Peyer's patch (tissue), 4 donors: ENCODE data around the gene TRAP1.

Experiments used
- POLR2A ChIP-seq, 2 donors: fragments of 450-650 bp; IDR thresholded peaks; one replicate each; pipeline ENCODE4 v1.5.1; 2017; ENCODE audit warnings: antibody characterized with exemption in 2 of 2, mild to moderate bottlenecking in 2 of 2, moderate library complexity in 2 of 2
- TF ChIP-seq, protein P1 (sequence below), 6 experiments: fragments of 450-650 bp in 4 of 6; fragments of 200-600 bp in 2 of 6; sonication (generic) in 1 of 6; IDR thresholded peaks; one replicate each; pipeline ENCODE4 v1.5.1; 2017 to 2019; ENCODE audit warnings: antibody characterized with exemption in 6 of 6, mild to moderate bottlenecking in 3 of 6, moderate library complexity in 1 of 6

GRCh38 chr16:3698941-3699340 is 18.4 kb downstream of the TRAP1 start:
- TF ChIP-seq, protein P1, sequence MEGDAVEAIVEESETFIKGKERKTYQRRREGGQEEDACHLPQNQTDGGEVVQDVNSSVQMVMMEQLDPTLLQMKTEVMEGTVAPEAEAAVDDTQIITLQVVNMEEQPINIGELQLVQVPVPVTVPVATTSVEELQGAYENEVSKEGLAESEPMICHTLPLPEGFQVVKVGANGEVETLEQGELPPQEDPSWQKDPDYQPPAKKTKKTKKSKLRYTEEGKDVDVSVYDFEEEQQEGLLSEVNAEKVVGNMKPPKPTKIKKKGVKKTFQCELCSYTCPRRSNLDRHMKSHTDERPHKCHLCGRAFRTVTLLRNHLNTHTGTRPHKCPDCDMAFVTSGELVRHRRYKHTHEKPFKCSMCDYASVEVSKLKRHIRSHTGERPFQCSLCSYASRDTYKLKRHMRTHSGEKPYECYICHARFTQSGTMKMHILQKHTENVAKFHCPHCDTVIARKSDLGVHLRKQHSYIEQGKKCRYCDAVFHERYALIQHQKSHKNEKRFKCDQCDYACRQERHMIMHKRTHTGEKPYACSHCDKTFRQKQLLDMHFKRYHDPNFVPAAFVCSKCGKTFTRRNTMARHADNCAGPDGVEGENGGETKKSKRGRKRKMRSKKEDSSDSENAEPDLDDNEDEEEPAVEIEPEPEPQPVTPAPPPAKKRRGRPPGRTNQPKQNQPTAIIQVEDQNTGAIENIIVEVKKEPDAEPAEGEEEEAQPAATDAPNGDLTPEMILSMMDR (IDR thresholded peaks at IDR 0.05) = no peak
- no peak for TF ChIP-seq POLR2A (IDR thresholded peaks at IDR 0.05)
